ENCODE results near the gene HIVEP1. TPM values are rescaled to one million over a fixed set of nuclear protein-coding genes. Genes with fewer than 3 reads are reported as not detected.
A peak's percentile ranks its signal among the peaks of the same experiment; 100 is the strongest.
"Not testable (repeated sequence)": the region's sequence is repeated elsewhere in the genome, so short reads cannot be mapped to it uniquely, and the experiment has no call there.

Gene HIVEP1
- total RNA-seq, 1 donor from 2014 or later: 19.6 TPM

DNA sequence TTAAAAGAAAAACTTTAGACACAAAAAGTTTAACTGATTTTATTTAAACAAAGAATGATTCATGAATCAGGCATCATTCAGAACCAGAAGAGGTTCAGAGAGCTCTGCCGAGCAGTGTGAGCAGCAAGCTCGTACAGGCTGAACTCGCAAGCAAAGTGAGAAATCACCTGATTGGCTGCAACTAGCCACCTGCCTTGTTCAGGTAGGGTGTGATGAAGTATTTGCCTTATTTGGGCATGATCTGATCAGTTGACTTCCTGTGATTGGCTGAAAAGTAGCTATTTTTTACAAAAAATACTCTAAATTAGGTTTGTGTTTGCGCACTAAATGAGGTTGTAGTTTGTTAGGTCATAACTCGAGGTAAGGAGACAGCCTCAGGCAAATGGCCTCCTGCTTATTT lies 80.7 kb downstream of the HIVEP1 start:
- no peak for DNase-seq

DNA sequence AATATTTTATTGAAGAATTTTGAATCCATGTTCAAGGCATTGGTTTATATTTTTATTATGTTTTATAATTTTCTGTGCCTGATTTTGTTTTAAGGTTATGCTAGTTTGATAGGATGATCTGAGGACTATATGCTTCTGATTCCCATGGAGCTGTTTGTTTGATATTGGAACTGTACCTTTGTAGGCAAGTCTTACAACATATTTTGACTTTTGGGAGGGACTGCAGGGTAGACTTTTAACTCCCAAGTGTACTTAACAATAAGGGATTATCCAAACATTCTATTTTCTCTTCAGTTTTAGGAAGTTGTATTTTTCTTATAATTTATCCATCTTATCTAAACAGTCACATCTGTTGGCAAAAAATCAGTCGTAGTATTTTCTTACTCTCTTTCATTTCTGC lies 82.6 kb downstream of the HIVEP1 start:
- DNase-seq: no peak

DNA sequence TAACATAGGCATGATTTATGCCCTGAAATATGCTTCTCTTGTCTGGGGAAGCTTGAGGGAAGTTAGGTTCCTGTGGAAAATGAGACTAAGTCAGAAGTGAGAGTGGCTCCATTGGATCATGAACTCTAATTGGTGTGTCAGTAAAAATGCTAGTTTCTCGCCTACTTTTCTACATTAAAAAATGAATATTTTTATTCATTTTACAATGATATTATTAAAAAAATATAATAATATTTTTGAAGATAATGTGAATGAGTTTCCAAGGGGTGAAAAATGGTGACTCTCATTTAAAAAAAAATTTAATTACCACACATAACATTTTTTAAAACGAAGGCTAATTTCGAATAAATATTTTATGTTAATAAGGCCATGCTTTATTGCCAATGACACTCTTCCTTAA lies 84.2 kb downstream of the HIVEP1 start:
- no peak for DNase-seq

DNA sequence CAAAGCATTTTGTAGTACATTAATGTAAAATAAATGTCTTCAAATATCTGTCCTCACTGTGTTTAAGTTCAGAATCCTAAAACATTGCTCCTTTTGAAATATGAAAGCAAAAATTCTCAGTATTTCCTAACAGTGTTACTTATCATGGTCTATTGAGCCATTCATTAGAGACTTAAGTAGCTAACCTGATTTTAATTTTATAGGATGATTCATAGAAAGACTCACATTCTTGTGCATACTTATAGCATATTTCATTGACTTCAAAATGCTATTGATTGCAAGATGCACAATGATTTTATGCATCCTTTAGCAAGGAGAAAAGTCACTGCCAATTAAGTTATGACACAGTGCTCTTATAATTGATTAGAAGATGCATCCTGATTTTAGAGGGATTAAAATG lies 85.7 kb downstream of the HIVEP1 start:
- DNase-seq: no peak

DNA sequence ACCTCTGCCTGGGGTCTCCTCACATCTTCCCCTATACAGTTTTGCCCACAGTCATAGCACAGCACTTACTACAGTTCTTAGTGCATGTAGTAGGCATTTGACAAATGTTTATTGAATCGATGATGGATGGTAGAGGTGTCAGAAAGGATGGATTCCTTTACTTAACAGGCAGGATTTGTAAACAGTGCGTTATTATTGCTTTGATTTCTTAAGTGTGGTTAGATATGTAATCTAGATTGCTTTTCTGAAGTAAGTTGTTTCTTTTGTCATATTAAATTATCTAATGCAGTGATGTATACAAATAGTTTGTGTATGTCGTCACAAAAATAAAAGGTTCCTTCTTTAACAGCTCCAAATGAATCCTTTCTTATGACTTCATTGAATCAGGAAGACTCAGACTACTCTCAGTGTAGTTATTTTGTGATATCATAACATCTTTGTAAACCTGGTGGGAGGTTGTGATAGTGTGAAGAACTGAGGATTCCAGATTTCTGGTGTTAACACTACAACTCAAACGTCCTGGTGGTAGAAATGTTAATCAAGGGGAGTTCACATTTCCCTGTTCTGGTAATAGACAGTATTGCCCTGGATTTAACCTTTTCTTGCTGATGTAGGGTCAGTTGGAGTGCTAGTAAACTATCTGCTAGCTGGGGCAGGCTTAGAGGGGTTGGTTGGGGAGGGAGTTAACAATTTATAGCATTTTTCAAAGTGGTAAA lies 87.7 kb downstream of the HIVEP1 start:
- DNase-seq: no peak

DNA sequence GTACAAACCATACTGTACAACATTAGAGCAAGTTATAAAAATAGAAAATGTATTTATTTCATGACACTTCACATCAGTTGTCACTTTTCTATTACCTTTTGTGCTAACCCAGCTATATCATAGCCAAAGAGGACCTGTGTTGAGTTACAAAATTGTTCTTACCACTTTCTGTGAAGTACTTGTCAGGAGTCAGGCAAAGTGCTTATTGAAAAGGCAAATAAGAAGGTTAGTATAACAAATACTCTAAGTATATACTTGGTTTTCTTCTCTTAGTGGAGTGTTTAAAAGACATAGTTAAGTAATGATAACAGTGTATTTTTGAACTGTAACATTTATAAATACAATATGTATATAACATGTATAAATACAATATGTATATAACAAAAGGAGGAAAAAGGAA lies 88.9 kb downstream of the HIVEP1 start:
- no peak for DNase-seq

DNA sequence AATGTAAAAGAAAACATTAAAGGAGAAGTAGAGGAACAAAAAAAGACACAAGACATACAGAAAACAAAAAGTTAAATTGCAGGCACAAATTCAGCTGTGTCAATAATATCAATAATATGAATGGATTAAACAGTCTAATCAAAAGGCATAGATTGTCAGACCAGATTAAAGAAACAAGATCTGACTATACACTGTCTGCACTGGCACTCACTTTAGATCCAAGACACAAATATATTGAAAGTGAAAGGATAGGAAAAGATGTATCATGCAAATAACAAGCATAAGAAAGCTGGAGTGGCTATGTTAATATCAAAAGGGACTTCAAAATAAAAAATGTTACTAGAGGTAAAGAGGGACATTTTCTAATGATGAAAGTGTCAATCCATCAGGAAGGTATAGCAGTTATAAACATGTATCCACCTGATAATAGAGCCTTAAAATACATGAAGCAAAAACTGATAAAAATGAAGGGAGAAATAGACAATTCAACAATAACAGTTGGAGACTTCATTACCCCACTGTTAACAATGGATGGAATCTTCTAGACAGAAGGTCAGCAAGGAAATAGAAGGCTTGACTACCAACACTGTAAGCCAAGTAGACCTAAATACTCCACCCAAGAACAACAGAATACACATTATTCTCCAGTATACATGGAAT lies 89.7 kb downstream of the HIVEP1 start:
- no peak for DNase-seq

DNA sequence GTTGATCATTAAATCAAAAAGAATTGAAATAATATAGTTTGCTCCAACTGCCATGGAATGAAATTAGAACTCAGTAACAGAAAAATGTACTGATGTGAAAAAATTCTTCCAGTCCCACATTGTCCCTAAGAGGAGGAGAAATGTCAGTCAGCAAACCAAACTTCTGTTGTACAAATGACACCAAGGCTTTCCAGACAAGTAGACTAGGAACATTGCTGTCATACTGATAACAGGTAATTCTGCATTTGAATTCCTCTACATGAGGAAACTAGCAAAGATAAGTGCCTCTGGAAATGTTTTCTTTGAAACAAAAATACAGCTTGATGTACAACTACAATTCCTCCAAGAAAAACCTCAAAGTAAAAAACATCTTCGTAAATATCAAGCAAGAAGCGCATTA lies 90.2 kb downstream of the HIVEP1 start:
- no peak for DNase-seq

DNA sequence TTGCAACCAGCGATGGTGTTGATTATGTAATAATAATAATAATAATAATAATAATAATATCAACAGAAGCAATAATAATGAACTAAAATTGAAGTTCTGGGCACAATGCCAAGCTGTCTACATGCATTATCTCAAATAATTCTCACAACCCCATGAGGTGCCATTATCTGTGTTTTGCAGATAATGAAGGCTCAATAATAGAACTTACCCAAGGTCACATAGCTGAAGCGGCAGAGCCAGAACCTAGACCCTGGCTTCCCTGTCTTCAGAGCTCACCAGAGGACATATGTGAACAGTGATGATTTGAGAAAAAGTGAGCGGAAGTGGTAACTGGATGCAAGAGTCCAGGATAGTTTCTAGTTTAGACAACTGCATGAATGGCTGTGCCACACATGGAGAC lies 91.0 kb downstream of the HIVEP1 start:
- DNase-seq: peak; percentile 12

DNA sequence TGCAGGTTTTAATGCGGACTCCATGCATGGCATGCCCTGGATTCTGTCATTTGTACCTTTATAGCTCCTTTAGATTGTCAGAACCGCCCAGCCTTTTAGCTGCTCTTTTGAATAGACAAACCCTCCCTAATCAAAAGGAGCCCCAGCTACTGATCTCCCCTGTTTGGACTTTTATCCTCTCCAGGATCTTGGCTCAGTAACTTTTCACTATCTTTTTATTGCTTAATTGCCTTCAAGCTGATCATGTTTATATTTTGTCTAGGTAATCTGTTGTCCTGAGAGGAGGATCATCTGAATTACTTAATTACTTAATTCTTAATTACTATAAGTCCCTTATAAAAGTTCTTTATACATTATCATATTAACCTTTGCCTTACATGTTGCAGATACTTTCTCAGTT lies 93.2 kb downstream of the HIVEP1 start:
- no peak for DNase-seq

DNA sequence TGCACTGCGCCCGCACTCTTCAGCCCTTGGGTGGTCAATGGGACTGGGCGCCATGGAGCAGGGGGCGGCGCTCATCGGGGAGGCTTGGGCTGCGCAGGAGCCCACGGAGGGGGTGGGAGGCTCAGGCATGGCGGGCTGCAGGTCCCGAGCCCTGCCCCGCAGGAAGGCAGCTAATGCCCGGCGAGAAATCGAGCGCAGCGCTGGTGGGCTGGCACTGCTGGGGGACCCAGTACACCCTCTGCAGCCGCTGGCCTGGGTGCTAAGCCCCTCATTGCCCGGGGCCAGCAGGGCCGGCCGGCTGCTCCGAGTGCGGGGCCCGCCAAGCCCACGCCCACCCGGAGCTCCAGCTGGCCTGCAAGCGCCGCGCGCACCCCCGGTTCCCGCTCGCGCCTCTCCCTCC lies 96.3 kb downstream of the HIVEP1 start:
- DNase-seq: not testable (repeated sequence)

DNA sequence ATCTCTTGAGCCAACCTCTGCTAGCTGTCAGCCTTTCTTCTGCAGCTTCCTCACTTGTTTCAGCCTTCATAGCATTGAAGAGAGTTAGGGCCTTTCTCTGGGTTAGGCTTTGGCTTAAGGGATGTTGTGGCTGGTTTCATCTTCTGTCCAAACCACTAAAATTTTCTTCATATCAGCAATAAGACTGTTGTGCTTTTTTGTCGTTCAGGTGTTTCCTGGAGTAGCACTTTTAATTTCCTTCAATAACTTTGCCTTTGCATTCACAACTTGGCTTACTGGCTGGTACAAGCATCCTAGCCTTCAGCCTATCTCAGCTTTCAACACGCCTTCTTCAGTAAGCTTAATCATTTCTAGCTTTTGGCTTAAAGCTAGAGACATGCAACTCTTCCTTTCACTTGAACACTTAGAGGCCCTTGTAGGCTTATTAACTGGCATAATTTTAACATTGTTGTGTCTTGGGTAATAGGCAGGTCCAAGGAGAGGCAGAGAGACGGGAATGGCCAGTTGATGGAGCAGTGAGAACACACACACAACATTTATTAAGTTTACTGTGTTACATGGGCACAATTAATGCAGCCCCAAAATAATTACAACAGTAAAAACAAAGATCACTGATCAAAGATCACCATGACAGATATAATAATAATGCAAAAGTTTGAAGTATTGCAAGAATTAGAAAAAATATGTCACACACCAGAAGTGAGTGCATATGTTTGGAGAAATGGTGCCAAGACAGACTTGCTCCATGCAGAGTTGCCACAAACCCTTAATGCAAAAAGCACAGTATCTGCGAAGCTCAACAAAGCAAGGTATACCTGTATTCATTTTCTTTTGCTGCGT lies 98.6 kb downstream of the HIVEP1 start:
- no peak for DNase-seq

DNA sequence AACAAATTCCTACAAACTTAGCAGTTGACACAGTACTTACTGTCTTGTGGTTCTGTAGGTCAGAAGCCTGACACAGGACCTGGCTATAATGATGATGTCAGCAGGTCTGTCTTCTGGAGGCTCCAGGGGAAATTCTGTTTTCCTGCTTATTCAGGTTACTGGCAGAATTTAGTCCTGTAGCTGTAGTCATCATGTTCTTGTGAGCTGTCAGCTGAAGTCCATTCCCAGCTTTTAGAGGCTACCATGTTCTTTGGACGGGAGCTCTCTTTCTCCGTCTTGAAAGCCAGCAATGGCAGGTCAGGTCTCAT lies 99.2 kb downstream of the HIVEP1 start:
- no peak for DNase-seq

DNA sequence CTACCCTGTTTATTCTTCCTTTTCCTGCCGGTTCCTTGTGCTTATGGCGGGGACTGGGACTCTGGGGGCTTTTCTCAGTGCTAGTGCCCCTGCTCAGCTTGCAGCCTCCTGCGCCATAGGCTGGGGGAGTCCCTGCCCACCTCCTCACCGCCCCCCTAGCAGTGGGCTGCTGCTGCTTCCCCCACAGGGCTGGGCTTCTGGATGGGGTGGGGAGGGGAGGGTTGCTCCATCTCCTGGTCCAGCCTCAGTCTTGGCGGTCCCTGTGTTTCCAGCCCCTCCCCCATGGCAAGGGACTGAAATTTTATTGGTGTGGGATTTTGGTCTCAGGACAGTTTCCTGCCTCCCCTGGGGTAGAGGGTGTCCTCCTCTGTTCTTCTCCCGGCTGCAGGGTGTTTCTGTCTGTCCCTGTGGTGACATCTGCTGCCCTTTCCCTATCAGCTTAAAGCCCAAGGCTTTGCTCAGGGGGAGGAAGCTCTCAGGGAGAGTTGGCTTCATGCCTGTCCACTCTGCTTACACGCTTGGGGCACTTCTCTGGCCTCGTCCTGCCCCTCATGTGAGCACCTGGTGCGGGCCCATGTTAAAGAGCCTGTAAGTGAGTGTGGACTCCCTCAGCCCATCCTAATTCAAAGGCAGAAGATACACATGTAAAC lies 100.6 kb downstream of the HIVEP1 start:
- DNase-seq: peak; percentile 19

DNA sequence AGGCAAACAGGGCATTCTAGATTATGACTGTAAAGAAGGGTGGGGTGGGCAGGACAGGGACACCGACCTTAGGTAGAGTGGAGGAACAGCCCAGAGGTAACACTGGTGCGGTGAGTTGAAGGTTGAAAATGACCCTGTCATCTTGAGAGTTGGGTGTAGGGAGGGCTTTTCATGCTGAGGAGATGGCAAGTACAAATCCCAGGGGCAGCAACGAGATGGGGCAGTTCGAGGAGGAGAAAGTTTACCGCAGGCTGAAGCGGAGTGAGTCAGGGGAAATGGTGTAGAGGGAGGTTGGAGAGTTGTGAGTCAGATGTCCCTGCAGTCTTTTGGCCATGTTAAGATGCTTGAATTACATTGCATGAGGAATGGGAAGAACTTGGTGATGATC lies 101.1 kb downstream of the HIVEP1 start:
- peak; percentile 80 for DNase-seq

DNA sequence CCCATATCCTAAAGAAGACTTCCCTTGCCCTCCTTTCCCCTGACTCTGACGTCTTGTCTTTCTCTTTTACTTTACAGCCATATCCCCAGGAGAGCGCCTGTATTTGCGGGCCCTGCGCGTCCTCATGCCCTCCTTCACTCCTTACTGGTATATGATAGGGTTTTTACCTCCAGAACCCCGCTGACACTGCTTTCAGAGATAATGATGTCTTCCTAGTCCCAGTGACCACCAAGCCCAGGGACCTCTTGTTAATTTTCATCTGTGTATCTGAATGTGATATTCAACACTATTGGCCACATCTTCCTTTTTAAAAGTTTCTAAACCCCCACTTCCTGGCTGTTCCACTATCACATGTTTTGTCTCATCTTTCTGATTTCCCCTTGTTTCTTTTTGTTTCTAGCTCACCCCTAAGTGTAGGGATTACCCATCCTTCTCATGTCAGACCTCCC lies 102.0 kb downstream of the HIVEP1 start:
- DNase-seq: no peak

DNA sequence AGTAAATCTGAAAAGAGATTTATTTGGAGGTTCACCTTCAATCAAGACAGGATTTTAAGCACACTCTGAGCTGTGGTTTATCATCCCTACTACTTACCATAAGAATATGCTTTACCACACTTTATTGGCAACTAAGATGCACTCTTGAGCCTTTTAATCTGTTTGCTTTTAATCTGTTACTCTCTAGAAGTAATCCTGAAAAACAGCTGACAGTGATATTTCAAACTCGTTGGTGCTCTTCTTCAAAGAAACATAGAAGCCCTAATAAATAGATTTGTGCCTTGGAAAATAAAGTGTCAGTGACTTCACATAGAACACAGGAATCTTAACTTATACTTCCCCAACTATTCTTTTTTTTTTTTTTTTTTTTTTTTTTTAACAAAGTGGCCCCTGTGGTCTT lies 102.9 kb downstream of the HIVEP1 start:
- no peak for DNase-seq

DNA sequence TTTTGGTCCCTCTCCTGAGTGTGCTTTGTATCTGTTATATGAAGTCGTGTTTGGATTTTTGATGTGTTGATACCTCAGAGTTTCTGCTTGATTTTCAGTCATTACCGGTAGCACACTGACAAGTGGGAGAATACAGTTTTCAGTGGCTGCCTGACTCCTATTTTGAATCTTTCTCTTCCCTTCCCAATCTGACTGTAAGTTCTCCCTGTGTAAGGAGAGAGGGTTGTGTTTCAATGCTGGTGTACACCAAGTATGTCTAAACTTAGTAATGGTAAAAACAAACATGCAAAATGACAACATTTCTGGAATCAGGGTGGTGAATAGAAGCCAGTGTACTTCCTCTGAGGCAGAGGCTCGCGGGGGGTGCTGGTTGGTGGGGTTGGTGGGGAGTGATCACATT lies 103.4 kb downstream of the HIVEP1 start:
- DNase-seq: no peak

DNA sequence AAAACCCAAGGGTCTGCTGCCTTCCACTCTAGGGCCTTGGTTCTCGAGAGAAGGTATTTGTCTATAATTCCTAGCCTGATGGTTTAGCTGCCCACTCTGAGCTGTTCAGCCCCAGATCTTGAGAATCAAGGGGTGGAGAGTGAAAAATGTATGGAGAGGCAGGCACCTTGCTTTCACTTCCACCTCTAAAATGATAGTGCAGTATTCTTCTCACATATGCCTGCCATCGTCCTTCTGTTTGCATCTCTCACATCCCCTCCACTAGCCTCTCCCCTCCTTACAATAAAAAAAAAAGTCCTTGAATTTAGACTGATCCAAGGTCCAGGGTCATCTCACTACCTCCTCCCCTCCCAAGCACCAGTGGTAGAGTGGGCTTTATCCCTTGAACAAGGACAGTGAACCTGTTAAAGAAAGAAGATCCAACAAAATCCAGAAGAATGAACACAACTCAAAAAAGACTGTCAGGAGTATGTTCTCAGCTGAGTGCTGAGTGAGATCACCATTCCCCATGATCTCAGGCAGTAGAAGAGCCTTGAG lies 104.2 kb downstream of the HIVEP1 start:
- DNase-seq: no peak

DNA sequence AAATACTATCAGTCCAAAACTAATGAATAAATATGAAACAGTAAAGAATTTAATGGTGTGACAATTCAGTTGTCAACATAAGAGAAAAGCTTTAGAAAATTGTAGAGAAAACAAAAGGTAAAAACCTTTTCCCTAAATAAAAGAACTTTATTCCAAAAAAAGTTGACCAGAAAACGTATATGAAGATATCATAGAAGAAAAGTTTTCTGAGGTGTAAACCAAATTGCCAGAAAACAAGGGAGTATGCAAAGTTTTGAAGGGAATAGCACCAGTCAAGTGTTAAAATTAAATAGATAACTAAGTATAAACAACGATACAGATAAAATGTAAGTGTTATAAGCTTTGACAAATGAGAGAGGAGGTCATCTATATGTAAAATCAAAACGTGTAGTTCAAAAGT lies 104.9 kb downstream of the HIVEP1 start:
- no peak for DNase-seq

DNA sequence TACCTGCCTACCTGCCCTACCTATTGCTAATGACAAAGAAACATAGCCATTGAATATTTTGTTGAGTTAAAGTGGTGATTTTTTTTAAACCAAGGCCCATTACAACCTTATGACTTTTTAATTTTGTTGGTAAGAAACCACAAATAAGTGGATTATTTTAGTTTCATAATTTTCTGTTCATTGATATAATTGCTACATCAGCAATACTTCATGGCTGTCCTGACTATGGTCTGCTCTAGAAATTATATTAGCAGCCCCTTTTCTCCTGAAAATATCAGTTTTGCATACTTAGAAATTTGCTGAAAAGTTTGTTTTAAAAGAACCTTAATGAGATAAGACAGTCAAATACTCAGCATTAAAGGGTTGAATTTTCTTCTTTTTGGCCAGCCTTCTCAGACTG lies 106.5 kb downstream of the HIVEP1 start:
- no peak for DNase-seq

DNA sequence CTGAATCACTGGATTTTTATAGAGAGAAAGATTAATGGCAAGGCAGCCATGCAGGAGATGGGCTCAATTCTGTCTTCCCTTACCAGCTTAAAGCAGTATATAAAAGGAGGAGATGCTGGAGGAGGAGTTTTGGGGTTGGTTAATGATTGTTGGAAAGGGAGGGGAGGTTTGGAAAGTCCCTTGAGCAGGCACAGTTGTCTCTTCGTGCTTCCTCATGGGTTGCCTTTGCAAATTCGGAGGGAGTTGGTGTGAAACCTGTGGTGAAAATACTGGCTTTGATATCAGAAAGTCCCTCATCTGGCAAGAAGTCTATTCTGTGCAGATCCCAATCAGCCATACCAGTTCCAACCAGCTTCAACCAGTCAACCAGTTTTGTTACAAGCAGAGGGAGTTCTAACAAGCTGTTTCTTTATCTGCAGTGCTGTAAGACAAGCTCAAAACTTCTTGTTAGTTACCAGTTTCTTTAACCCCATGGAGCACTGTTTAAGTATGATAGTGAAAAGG lies 107.0 kb downstream of the HIVEP1 start:
- DNase-seq: no peak

DNA sequence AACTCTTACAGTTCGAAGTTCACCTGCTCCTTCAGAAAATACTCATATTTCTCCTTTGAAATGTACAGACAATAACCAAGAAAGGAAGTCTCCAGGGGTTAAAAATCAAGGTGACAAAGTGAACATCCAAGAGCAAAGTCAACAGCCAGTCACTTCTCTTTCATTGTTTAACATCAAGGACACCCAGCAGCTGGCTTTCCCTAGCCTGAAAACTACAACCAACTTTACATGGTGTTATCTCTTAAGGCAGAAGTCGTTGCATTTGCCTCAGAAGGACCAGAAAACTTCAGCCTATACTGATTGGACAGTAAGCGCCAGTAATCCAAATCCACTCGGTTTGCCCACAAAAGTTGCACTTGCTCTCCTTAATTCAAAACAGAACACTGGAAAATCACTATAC lies 113.3 kb downstream of the HIVEP1 start:
- DNase-seq: no peak
